Ovary (tissue), 3 donors: ENCODE results near the gene CRIM1.

Experiments
- EP300 ChIP-seq: sonication (generic); formaldehyde crosslinking; IDR thresholded peaks from one replicate; pipeline ENCODE4 v1.6.1; 2017; ENCODE audit warnings: antibody characterized with exemption
- POLR2A ChIP-seq: fragments of 450-650 bp; IDR thresholded peaks from one replicate; pipeline ENCODE4 v1.6.1; 2017; ENCODE audit warnings: antibody characterized with exemption, mild to moderate bottlenecking, moderate library complexity
- TF ChIP-seq, protein P1 (sequence below), 3 donors: fragments of 450-650 bp in 2 of 3; fragments of 200-600 bp in 1 of 3; IDR thresholded peaks; one replicate each; pipeline versions ENCODE4 v1.5.1 to v1.8.0; 2016 to 2022; ENCODE audit warnings: antibody characterized with exemption in 3 of 3, mild to moderate bottlenecking in 1 of 3
- donor health status: DM: no; HTN: no; CAD: no.

DNA sequence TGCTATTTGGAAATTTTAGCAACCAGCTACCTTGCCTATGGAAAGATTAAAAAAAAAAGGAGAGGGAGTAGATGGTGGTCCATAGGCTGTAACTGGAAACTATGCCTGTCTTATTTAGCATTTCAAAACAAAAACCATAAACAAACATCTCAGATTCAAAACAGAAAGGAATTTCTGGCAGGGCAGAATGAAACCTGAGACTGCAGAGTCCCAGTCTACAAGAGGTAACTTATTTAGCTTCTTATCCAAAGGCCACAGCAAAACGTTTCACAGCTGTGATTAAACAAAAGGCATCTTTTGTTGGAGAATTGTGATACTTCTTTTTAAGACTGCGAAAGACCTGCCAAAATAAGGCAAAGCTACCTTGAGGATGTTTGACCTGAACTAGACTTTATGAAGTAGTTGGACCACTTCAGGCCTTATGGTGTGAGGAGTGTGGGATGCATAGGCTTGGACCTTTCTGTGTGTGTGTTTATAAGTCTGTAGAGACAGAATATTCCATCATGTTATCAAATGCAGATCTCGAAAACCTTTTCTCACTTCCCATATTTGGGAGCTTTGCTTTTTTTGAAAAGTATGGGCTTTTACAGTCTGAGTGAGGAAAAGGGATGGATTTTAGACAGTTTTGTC lies 11.0 kb downstream of the CRIM1 start:
- TF ChIP-seq, protein P1, sequence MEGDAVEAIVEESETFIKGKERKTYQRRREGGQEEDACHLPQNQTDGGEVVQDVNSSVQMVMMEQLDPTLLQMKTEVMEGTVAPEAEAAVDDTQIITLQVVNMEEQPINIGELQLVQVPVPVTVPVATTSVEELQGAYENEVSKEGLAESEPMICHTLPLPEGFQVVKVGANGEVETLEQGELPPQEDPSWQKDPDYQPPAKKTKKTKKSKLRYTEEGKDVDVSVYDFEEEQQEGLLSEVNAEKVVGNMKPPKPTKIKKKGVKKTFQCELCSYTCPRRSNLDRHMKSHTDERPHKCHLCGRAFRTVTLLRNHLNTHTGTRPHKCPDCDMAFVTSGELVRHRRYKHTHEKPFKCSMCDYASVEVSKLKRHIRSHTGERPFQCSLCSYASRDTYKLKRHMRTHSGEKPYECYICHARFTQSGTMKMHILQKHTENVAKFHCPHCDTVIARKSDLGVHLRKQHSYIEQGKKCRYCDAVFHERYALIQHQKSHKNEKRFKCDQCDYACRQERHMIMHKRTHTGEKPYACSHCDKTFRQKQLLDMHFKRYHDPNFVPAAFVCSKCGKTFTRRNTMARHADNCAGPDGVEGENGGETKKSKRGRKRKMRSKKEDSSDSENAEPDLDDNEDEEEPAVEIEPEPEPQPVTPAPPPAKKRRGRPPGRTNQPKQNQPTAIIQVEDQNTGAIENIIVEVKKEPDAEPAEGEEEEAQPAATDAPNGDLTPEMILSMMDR (IDR thresholded peaks at IDR 0.05) = no peak
- no peak for TF ChIP-seq POLR2A
- TF ChIP-seq EP300 = no peak
